IMR-90 (cell line): ENCODE data around the gene ZC2HC1C. TPM values are rescaled to one million over a fixed set of nuclear protein-coding genes. Genes with fewer than 3 reads are reported as not detected.

Experiments used
- ATAC-seq: fragments of 200-7000 bp; cut with Tn5 transposase; 2 replicates; pipeline ENCODE4 v1.9.1; 2020; ENCODE audit warnings: low read depth, mild to moderate bottlenecking, moderate library complexity
- BruUV-seq: library from RNA; stranded (reverse); fragments of 400-500 nt; replicated peaks from 2 replicates; lab custom pipeline; 2021; lab: Mats Ljungman, UMichigan
- CTCF ChIA-PET: fragments of 300-600 bp; formaldehyde crosslinking; extraction: SDS; loops from one replicate; lab custom pipeline; 2021; ENCODE audit warnings: antibody characterized with exemption; lab: Yijun Ruan, JAX
- POLR2A ChIA-PET: fragments of 300-600 bp; sonication (Branson Sonifier 250); formaldehyde crosslinking; loops from one replicate; lab custom pipeline; 2022; ENCODE audit warnings: antibody characterized with exemption; ENCODE audit not compliant: unreplicated experiment; lab: Charles Lee
- DNase-seq: peaks from one replicate; pipeline ENCODE4 v3.0.0; 2013
- H2AFZ ChIP-seq: replicated peaks from 2 replicates; pipeline ENCODE3; 2013; ENCODE audit warnings: low read length, mild to moderate bottlenecking; ENCODE audit not compliant: poor library complexity
- H2AK5ac ChIP-seq: 2 replicates; pipeline ENCODE4 v1.6.1; 2013; ENCODE audit warnings: low read depth, low read length, inconsistent platforms
- H2AK9ac ChIP-seq: replicated peaks from 2 replicates; pipeline ENCODE3; 2013; ENCODE audit warnings: mild to moderate bottlenecking, low read depth, low read length, moderate library complexity; ENCODE audit not compliant: poor library complexity
- H2BK120ac ChIP-seq: 2 replicates; pipeline ENCODE4 v1.6.1; 2013; ENCODE audit warnings: low read depth, low read length, inconsistent platforms
- H2BK15ac ChIP-seq: 3 replicates; pipeline ENCODE4 v1.6.1; 2013; ENCODE audit warnings: low read depth, low read length, inconsistent platforms
- H2BK20ac ChIP-seq: 2 replicates; pipeline ENCODE4 v1.6.1; 2013; ENCODE audit warnings: low read depth, mild to moderate bottlenecking, inconsistent platforms, low read length, moderate library complexity
- H2BK5ac ChIP-seq: 2 replicates; pipeline ENCODE4 v1.6.1; 2013; ENCODE audit warnings: mild to moderate bottlenecking, low read depth, low read length, inconsistent platforms; ENCODE audit not compliant: poor library complexity, severe bottlenecking
- H3K14ac ChIP-seq: replicated peaks from 2 replicates; pipeline ENCODE4 v1.6.1; 2013; ENCODE audit warnings: low read depth, low read length, inconsistent platforms
- H3K18ac ChIP-seq: 2 replicates; pipeline ENCODE4 v1.6.1; 2013; ENCODE audit warnings: low read depth, low read length, control low read depth
- H3K23ac ChIP-seq: 2 replicates; pipeline ENCODE4 v1.6.1; 2013; ENCODE audit warnings: low read depth, low read length, inconsistent platforms
- H3K27ac ChIP-seq: 2 replicates; pipeline ENCODE4 v1.5.1; 2013; ENCODE audit warnings: mild to moderate bottlenecking, control low read depth, low read length; ENCODE audit not compliant: insufficient read depth
- H3K27me3 ChIP-seq: 2 replicates; pipeline ENCODE4 v1.6.1; 2013; ENCODE audit warnings: low read length; ENCODE audit not compliant: control insufficient read depth, insufficient read depth
- H3K36me3 ChIP-seq: 2 replicates; pipeline ENCODE4 v1.6.1; 2013; ENCODE audit warnings: low read length, mixed read lengths; ENCODE audit not compliant: control insufficient read depth, insufficient read depth
- H3K4ac ChIP-seq: 2 replicates; pipeline ENCODE4 v1.6.1; 2013; ENCODE audit warnings: low read depth, low read length, inconsistent platforms
- H3K4me1 ChIP-seq: 2 replicates; pipeline ENCODE4 v1.6.1; 2013; ENCODE audit warnings: low read length, mixed read lengths; ENCODE audit not compliant: control insufficient read depth, insufficient read depth
- H3K4me2 ChIP-seq: 2 replicates; pipeline ENCODE4 v1.6.1; 2013; ENCODE audit warnings: low read depth, mild to moderate bottlenecking, control low read depth, low read length, moderate library complexity
- H3K4me3 ChIP-seq: 2 replicates; pipeline ENCODE4 v1.5.1; 2013; ENCODE audit warnings: low read depth, mild to moderate bottlenecking, control low read depth, low read length, moderate library complexity; ENCODE audit not compliant: insufficient read depth
- H3K56ac ChIP-seq: 2 replicates; pipeline ENCODE4 v1.6.1; 2013; ENCODE audit warnings: low read length, inconsistent platforms; ENCODE audit not compliant: insufficient read depth; ENCODE audit errors: extremely low read depth
- H3K79me1 ChIP-seq, 2 experiments: 2 replicates each; pipeline ENCODE4 v1.6.1; 2013; ENCODE audit warnings: low read length in 2 of 2, inconsistent platforms in 1 of 2, low read depth in 1 of 2
- H3K9ac ChIP-seq: 2 replicates; pipeline ENCODE4 v1.6.1; 2013; ENCODE audit warnings: low read depth, low read length, control low read depth
- H3K9me1 ChIP-seq: 2 replicates; pipeline ENCODE4 v1.6.1; 2013; ENCODE audit warnings: low read length, inconsistent platforms; ENCODE audit not compliant: insufficient read depth
- H3K9me3 ChIP-seq: 2 replicates; pipeline ENCODE4 v1.6.1; 2013; ENCODE audit warnings: low read length; ENCODE audit not compliant: control insufficient read depth, insufficient read depth
- H4K20me1 ChIP-seq: 2 replicates; pipeline ENCODE4 v1.6.1; 2013; ENCODE audit warnings: low read length, inconsistent platforms; ENCODE audit not compliant: insufficient read depth
- H4K5ac ChIP-seq: 2 replicates; pipeline ENCODE4 v1.6.1; 2013; ENCODE audit warnings: mild to moderate bottlenecking, low read depth, low read length, control low read depth
- H4K8ac ChIP-seq, 2 experiments: 2 replicates each; pipeline ENCODE4 v1.6.1; 2013; ENCODE audit warnings: low read depth in 2 of 2, low read length in 2 of 2, control low read depth in 1 of 2, inconsistent platforms in 1 of 2
- H4K91ac ChIP-seq: 2 replicates; pipeline ENCODE4 v1.6.1; 2013; ENCODE audit warnings: low read depth, low read length, inconsistent platforms; ENCODE audit not compliant: insufficient read depth
- CEBPB ChIP-seq: IDR thresholded peaks from 2 replicates; pipeline ENCODE4 v1.6.1; 2012; ENCODE audit warnings: low read depth, low read length, improper control_type of control experiment
- CHD1 ChIP-seq: IDR thresholded peaks from 2 replicates; pipeline ENCODE4 v1.6.1; 2012; ENCODE audit warnings: low read depth, low read length, improper control_type of control experiment
- MXI1 ChIP-seq: IDR thresholded peaks from 2 replicates; pipeline ENCODE4 v1.6.1; 2012; ENCODE audit warnings: low read depth, mild to moderate bottlenecking, low read length, moderate library complexity, borderline replicate concordance
- NFE2L2 ChIP-seq: fragments of 150-350 bp; IDR thresholded peaks from 2 replicates; pipeline ENCODE4 v1.6.1; 2016; ENCODE audit warnings: low read depth, mild to moderate bottlenecking, low read length
- RAD21 ChIP-seq: IDR thresholded peaks from 2 replicates; pipeline ENCODE4 v1.6.1; 2012; ENCODE audit warnings: low read length, improper control_type of control experiment
- RFX5 ChIP-seq: IDR thresholded peaks from 2 replicates; pipeline ENCODE4 v1.8.0; 2012; ENCODE audit warnings: low read depth, mild to moderate bottlenecking, low read length, moderate library complexity
- dilution Hi-C: fragments of 300-500 bp; cut with HindIII; formaldehyde crosslinking; loops from one replicate; pipeline ENCODE4 v1.14.3; 2018; ENCODE audit warnings: low sequenced_read_pairs; ENCODE audit not compliant: unreplicated experiment
- in situ Hi-C: fragments of 300-500 bp; cut with MboI; formaldehyde crosslinking; loops from 3 replicates; pipeline ENCODE4 v1.14.3; 2019; ENCODE audit warnings: low sequenced_read_pairs, inconsistent platforms, mixed read lengths
- intact Hi-C: fragments of 100-400 bp; cut with micrococcal nuclease; formaldehyde crosslinking; loops from 2 replicates; pipeline ENCODE4 v1.10.0; 2022
- polyA plus RNA-seq, 3 experiments: library from polyadenylated mRNA; depleted of rRNA; stranded (reverse); fragments of >200 nt; gene quantifications; 2 replicates each; pipeline ENCODE4 v1.2.3, GENCODE V29; 2012; ENCODE audit warnings: low replicate concordance in 1 of 3
- total RNA-seq: library from RNA; depleted of rRNA; stranded (reverse); fragments of >200 nt; gene quantifications from 2 replicates; pipeline ENCODE4 v1.2.3, GENCODE V29; 2012
- TF ChIP-seq, protein P1 (sequence below): fragments of 150-350 bp; IDR thresholded peaks from 2 replicates; pipeline ENCODE4 v1.6.1; 2017; ENCODE audit warnings: mild to moderate bottlenecking, antibody characterized with exemption, low read length, low read depth

Gene ZC2HC1C
- total and polyA plus RNA-seq, 2 of the 4 experiments (the other 2 are of a cell fraction) = 0.15 to 0.54 TPM

DNA sequence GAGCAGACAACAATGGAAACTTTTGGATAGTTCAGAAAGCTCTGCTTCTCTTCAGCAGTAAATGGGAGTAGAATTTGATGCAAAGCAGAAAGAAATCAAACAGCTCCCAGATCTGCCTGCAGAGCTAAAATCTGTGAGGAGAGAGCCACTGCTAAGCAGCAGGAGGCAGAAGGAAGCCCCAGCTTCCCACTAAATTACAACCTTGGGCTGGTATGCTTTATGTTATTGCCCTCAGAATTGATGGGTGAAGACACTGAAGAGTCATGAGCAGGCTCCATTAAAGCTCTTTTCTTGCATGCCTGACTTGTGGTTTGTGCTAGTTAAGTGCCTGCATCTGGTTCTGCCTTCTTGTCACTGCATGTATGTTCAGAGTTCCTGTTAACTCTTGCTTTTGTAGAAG is 8.4 kb downstream of the ZC2HC1C start:
- no peak overlapping the region for H2BK5ac ChIP-seq
- no peak overlapping the region for H3K23ac ChIP-seq
- no peak overlapping the region for H2AK5ac ChIP-seq
- H2BK120ac ChIP-seq = no peak overlapping the region
- H4K91ac ChIP-seq = no peak overlapping the region
- H2BK15ac ChIP-seq = no peak overlapping the region
- BruUV-seq = no TSS peak
- no peak overlapping the region for H3K14ac ChIP-seq
- H3K27me3 ChIP-seq = no peaks in the 10 kb centered on the region
- no peak for DNase-seq
- no peak overlapping the region for H2AFZ ChIP-seq
- H3K56ac ChIP-seq = no peak overlapping the region
- dilution Hi-C loops = no loop called here
- no peaks in the 10 kb centered on the region for H3K9me3 ChIP-seq
- H3K36me3 ChIP-seq = peaks cover 2% of the 10 kb centered on the region; the same call in 1 of the 2 replicates
- H4K5ac ChIP-seq = no peak overlapping the region
- H4K20me1 ChIP-seq = no peaks in the 10 kb centered on the region
- H3K79me1 ChIP-seq = no peaks in the 10 kb centered on the region
- peaks cover 3% of the 10 kb centered on the region; the same call in 1 of the 2 replicates for H3K9me1 ChIP-seq
- TF ChIP-seq RFX5 = no peak
- no peak for TF ChIP-seq MXI1
- TF ChIP-seq, protein P1, sequence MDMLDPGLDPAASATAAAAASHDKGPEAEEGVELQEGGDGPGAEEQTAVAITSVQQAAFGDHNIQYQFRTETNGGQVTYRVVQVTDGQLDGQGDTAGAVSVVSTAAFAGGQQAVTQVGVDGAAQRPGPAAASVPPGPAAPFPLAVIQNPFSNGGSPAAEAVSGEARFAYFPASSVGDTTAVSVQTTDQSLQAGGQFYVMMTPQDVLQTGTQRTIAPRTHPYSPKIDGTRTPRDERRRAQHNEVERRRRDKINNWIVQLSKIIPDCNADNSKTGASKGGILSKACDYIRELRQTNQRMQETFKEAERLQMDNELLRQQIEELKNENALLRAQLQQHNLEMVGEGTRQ = no peak
- no peak for TF ChIP-seq CEBPB
- TF ChIP-seq RAD21 = no peak
- no peak for TF ChIP-seq CHD1
- TF ChIP-seq NFE2L2 = no peak
- H2BK20ac ChIP-seq = no peak overlapping the region
- POLR2A ChIA-PET = no interaction called here
- peaks cover 6% of the 10 kb centered on the region for H3K4me1 ChIP-seq
- intact Hi-C loops = no loop called here
- H2AK9ac ChIP-seq = no peak overlapping the region
- H3K4ac ChIP-seq = no peak overlapping the region
- no peak overlapping the region for H3K4me3 ChIP-seq
- H3K27ac ChIP-seq = no peak overlapping the region
- H3K18ac ChIP-seq = no peak overlapping the region
- no peak overlapping the region for H3K4me2 ChIP-seq
- in situ Hi-C loops = loop anchor here (5.0 kb wide), 1 partner anchor 165 kb away; no protein-coding TSS in a partner anchor
- H4K8ac ChIP-seq = no peak overlapping the region
- no peak for ATAC-seq
- CTCF ChIA-PET = interaction anchor here (1.0 kb wide), 1 partner anchor 40 kb away, joined by 3 read pairs; no protein-coding TSS in a partner anchor
- H3K9ac ChIP-seq = no peak overlapping the region
